Measurements from ENCODE around the gene FBXO31. TPM values are rescaled to one million over a fixed set of nuclear protein-coding genes. Genes with fewer than 3 reads are reported as not detected.

FBXO31 gene
- total and polyA plus RNA-seq, 8 donors = 6.4 to 1,171 (median 23.8) TPM

DNA sequence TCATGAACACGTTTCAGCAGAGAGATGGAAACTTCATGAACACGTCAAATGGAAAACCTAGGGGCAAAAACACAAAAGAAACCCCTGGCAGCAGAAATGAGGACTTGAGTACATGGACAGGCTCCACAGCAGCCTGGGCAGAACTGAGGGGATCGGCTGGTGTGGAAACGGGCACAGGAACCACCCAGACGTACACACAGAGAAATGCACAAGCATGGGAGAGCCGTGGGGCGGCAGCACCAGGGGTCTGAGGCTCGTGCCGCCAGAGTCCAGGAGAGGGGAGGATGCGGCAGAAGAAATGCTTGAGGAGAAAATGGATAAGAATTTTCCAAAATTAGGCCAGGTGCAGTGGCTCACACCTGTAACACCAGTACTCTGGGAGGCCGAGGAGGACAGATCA lies 38.5 kb upstream of the FBXO31 start:
- H3K4me3 ChIP-seq = no peak overlapping the region
- no peak for DNase-seq
- H3K27ac ChIP-seq = no peak overlapping the region
- H3K27me3 ChIP-seq = no peaks in the 10 kb centered on the region
- H3K9me3 ChIP-seq = no peaks in the 10 kb centered on the region
- no peak for TF ChIP-seq EP300 (IDR thresholded peaks at IDR 0.05)
- no peak for TF ChIP-seq POLR2A (IDR thresholded peaks at IDR 0.05)
- no peak for TF ChIP-seq POLR2AphosphoS5 (IDR thresholded peaks at IDR 0.05)
- TF ChIP-seq, protein P1, sequence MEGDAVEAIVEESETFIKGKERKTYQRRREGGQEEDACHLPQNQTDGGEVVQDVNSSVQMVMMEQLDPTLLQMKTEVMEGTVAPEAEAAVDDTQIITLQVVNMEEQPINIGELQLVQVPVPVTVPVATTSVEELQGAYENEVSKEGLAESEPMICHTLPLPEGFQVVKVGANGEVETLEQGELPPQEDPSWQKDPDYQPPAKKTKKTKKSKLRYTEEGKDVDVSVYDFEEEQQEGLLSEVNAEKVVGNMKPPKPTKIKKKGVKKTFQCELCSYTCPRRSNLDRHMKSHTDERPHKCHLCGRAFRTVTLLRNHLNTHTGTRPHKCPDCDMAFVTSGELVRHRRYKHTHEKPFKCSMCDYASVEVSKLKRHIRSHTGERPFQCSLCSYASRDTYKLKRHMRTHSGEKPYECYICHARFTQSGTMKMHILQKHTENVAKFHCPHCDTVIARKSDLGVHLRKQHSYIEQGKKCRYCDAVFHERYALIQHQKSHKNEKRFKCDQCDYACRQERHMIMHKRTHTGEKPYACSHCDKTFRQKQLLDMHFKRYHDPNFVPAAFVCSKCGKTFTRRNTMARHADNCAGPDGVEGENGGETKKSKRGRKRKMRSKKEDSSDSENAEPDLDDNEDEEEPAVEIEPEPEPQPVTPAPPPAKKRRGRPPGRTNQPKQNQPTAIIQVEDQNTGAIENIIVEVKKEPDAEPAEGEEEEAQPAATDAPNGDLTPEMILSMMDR (IDR thresholded peaks at IDR 0.05) = no peak
- H3K36me3 ChIP-seq = peaks cover 31 to 87% (median 79%) of the 10 kb centered on the region in 4 donors
- intact Hi-C loops (cut with DNase I; ENCODE audit: low total_unique reads) = no loop called here
- 91 to 96% (median 94%) methylated on average over 11 of the region's 11 CpGs for WGBS, 5 donors
- H3K4me1 ChIP-seq = peaks cover 0 to 2% (median 0%) of the 10 kb centered on the region in 4 donors

- Histone ChIP-seq H3K4me1 (peaks cover 0 to 10% (median 0%) of the 10 kb centered on the region in 4 donors), H3K36me3 (peaks cover 35 to 90% (median 85%) of the 10 kb centered on the region in 4 donors), H3K9me3 (no peaks in the 10 kb centered on the region), H3K27ac (no peak overlapping the region), H3K27me3 (no peaks in the 10 kb centered on the region), H3K4me3 (no peak overlapping the region)
- DNase-seq = no peak
- TF ChIP-seq POLR2A (IDR thresholded peaks at IDR 0.05) (no peak), EP300 (IDR thresholded peaks at IDR 0.05) (no peak), POLR2AphosphoS5 (IDR thresholded peaks at IDR 0.05) (no peak)
- TF ChIP-seq, protein P1 (IDR thresholded peaks at IDR 0.05) = no peak
- WGBS, 5 donors = 90 to 94% (median 93%) methylated on average over 20 to 25 of the region's 25 CpGs
- intact Hi-C loops (cut with DNase I; ENCODE audit: low total_unique reads) = no loop called here
These were observed 37.7 kb upstream of the FBXO31 start for GRCh38 chr16:87421003-87421912.

GRCh38 chr16:87420026-87421002 lies 36.7 kb upstream of the FBXO31 start:
- Histone ChIP-seq H3K36me3 (peaks cover 40 to 97% (median 93%) of the 10 kb centered on the region in 4 donors), H3K27me3 (no peaks in the 10 kb centered on the region), H3K9me3 (no peaks in the 10 kb centered on the region), H3K27ac (no peak overlapping the region), H3K4me1 (peaks cover 0 to 11% (median 0%) of the 10 kb centered on the region in 4 donors), H3K4me3 (no peak overlapping the region)
- no peak for DNase-seq
- TF ChIP-seq, protein P1 (IDR thresholded peaks at IDR 0.05) = no peak
- TF ChIP-seq POLR2A (IDR thresholded peaks at IDR 0.05) (no peak), EP300 (IDR thresholded peaks at IDR 0.05) (no peak), POLR2AphosphoS5 (IDR thresholded peaks at IDR 0.05) (no peak)
- intact Hi-C loops (cut with DNase I; ENCODE audit: low total_unique reads) = no loop called here
- WGBS, 5 donors = 92 to 95% (median 93%) methylated on average over 25 of the region's 25 CpGs

GRCh38 chr16:87418644-87419043 lies 35.1 kb upstream of the FBXO31 start:
- DNase-seq = no peak
- Histone ChIP-seq H3K4me3 (no peak overlapping the region), H3K27me3 (no peaks in the 10 kb centered on the region), H3K4me1 (peaks cover 0 to 11% (median 0%) of the 10 kb centered on the region in 4 donors), H3K27ac (no peak overlapping the region), H3K9me3 (no peaks in the 10 kb centered on the region), H3K36me3 (peaks cover 51 to 99% (median 98%) of the 10 kb centered on the region in 4 donors)
- TF ChIP-seq POLR2A (IDR thresholded peaks at IDR 0.05) (no peak), EP300 (IDR thresholded peaks at IDR 0.05) (no peak), POLR2AphosphoS5 (IDR thresholded peaks at IDR 0.05) (no peak)
- WGBS, 5 donors = 62 to 80% (median 73%) methylated on average over 6 of the region's 6 CpGs
- intact Hi-C loops (cut with DNase I; ENCODE audit: low total_unique reads) = loop anchor here (10.0 kb wide), 1 partner anchor 216 kb away; no protein-coding TSS in a partner anchor
